HepG2 (cell line): ENCODE data around the gene C20orf144. TPM values are rescaled to one million over a fixed set of nuclear protein-coding genes. Genes with fewer than 3 reads are reported as not detected.

Experiments
- FOXJ3 ChIP-seq: sonication (generic); formaldehyde crosslinking; IDR thresholded peaks from 2 replicates; pipeline ENCODE4 v1.4.0; 2020; ENCODE audit warnings: missing genetic modification reagents, mild to moderate bottlenecking, borderline replicate concordance
- FOXK1 ChIP-seq: sonication (generic); formaldehyde crosslinking; IDR thresholded peaks from 2 replicates; pipeline ENCODE4 v1.4.0; 2020; ENCODE audit warnings: low read depth, missing genetic modification reagents, borderline replicate concordance
- GATA4 ChIP-seq: sonication (generic); IDR thresholded peaks from 2 replicates; pipeline ENCODE4 v1.6.1; 2016; ENCODE audit warnings: antibody characterized with exemption, low read depth, borderline replicate concordance
- HNF4G ChIP-seq, 2 experiments: sonication (generic) in 1 of 2; formaldehyde crosslinking in 1 of 2; IDR thresholded peaks; 2 replicates each; pipeline versions ENCODE4 v1.4.0 to v1.6.1; 2011 to 2020; ENCODE audit warnings: borderline replicate concordance in 2 of 2, low read depth in 2 of 2, mild to moderate bottlenecking in 2 of 2, low read length in 1 of 2, missing genetic modification reagents in 1 of 2, moderate library complexity in 1 of 2
- KAT2B ChIP-seq: fragments of 150-350 bp; IDR thresholded peaks from 2 replicates; pipeline ENCODE4 v1.6.1; 2014; ENCODE audit warnings: low read depth, low read length, borderline replicate concordance
- KAT7 ChIP-seq: IDR thresholded peaks from 2 replicates; pipeline ENCODE4 v1.6.1; 2018; ENCODE audit warnings: borderline replicate concordance, missing compliant biosample characterization
- KLF13 ChIP-seq: sonication (generic); formaldehyde crosslinking; IDR thresholded peaks from 2 replicates; pipeline ENCODE4 v1.4.0; 2020; ENCODE audit warnings: mild to moderate bottlenecking, missing genetic modification reagents
- LCORL ChIP-seq, 2 experiments: fragments of 450-650 bp in 1 of 2; sonication (generic) in 1 of 2; formaldehyde crosslinking in 1 of 2; IDR thresholded peaks; 2 replicates each; pipeline versions ENCODE4 v1.5.0 to v1.6.1; 2017 to 2020; ENCODE audit warnings: antibody characterized with exemption in 1 of 2, missing genetic modification reagents in 1 of 2
- PREB ChIP-seq: sonication (generic); formaldehyde crosslinking; IDR thresholded peaks from 2 replicates; pipeline ENCODE4 v1.4.0; 2020; ENCODE audit warnings: missing genetic modification reagents
- RBM39 ChIP-seq: fragments of 200-400 bp; formaldehyde crosslinking; IDR thresholded peaks from one replicate; pipeline ENCODE4 v1.6.1; 2018; ENCODE audit warnings: antibody characterized with exemption, mild to moderate bottlenecking, low read depth, low read length; ENCODE audit not compliant: poor library complexity, severe bottlenecking
- XBP1 ChIP-seq: sonication (generic); formaldehyde crosslinking; IDR thresholded peaks from 2 replicates; pipeline ENCODE4 v1.5.0; 2020; ENCODE audit warnings: missing genetic modification reagents
- ZKSCAN1 ChIP-seq: fragments of 150-350 bp; IDR thresholded peaks from 2 replicates; pipeline ENCODE4 v1.6.1; 2014; ENCODE audit warnings: low read length
- ZNF24 ChIP-seq: fragments of 450-650 bp; IDR thresholded peaks from 2 replicates; pipeline ENCODE4 v1.6.1; 2017; ENCODE audit warnings: antibody characterized with exemption, mild to moderate bottlenecking
- ZNF264 ChIP-seq: sonication (generic); formaldehyde crosslinking; IDR thresholded peaks from 2 replicates; pipeline ENCODE4 v1.4.0; 2020; ENCODE audit warnings: missing genetic modification reagents
- ZNF274 ChIP-seq: sonication (generic); formaldehyde crosslinking; IDR thresholded peaks from 2 replicates; pipeline ENCODE4 v1.5.1; 2020; ENCODE audit warnings: mild to moderate bottlenecking, missing genetic modification reagents
- ZNF383 ChIP-seq: sonication (generic); formaldehyde crosslinking; IDR thresholded peaks from 2 replicates; pipeline ENCODE4 v1.4.0; 2020; ENCODE audit warnings: missing genetic modification reagents, mild to moderate bottlenecking, borderline replicate concordance
- ZNF569 ChIP-seq: sonication (generic); formaldehyde crosslinking; IDR thresholded peaks from 2 replicates; pipeline ENCODE4 v1.5.0; 2020; ENCODE audit warnings: mild to moderate bottlenecking, missing genetic modification reagents, moderate library complexity, borderline replicate concordance
- ZNF605 ChIP-seq: sonication (generic); formaldehyde crosslinking; IDR thresholded peaks from 2 replicates; pipeline ENCODE4 v1.8.0; 2022; ENCODE audit warnings: mild to moderate bottlenecking, missing genetic modification reagents
- ZNF772 ChIP-seq: sonication (generic); formaldehyde crosslinking; IDR thresholded peaks from 2 replicates; pipeline ENCODE4 v1.5.0; 2020; ENCODE audit warnings: mild to moderate bottlenecking, missing genetic modification reagents
- ZNF773 ChIP-seq: sonication (generic); formaldehyde crosslinking; IDR thresholded peaks from 2 replicates; pipeline ENCODE4 v1.4.0; 2020; ENCODE audit warnings: missing genetic modification reagents, borderline replicate concordance
- ZNF780A ChIP-seq: sonication (generic); formaldehyde crosslinking; IDR thresholded peaks from 2 replicates; pipeline ENCODE4 v1.8.0; 2022; ENCODE audit warnings: mild to moderate bottlenecking, missing genetic modification reagents, moderate library complexity
- polyA plus RNA-seq, 8 experiments: library from polyadenylated mRNA; depleted of rRNA in 3 of 8; stranded (reverse) in 7 of 8; unstranded in 1 of 8; fragments of >200 nt; fragmentation: Illumina TruSeq in 4 of 8; extraction: Trizol in 4 of 8; gene quantifications; 2 replicates each; pipeline versions ENCODE4 v1.2.1 to v1.2.3, GENCODE V29; 2011 to 2016; ENCODE audit warnings: low read depth in 4 of 8, missing spikeins in 1 of 8, mixed read lengths in 1 of 8; ENCODE audit not compliant: insufficient read depth in 1 of 8
- total RNA-seq, 5 experiments: library from RNA; depleted of rRNA; stranded (reverse); fragments of >200 nt; fragmentation: Illumina TruSeq; extraction: Trizol; gene quantifications; 2 replicates each; pipeline ENCODE4 v1.2.3, GENCODE V29; 2016; ENCODE audit warnings: low read depth in 1 of 5
- TF ChIP-seq, protein P1 (sequence below): sonication (generic); formaldehyde crosslinking; IDR thresholded peaks from 2 replicates; pipeline ENCODE4 v1.4.0; 2020; ENCODE audit warnings: missing genetic modification reagents
- TF ChIP-seq, protein P2 (sequence below): IDR thresholded peaks from 2 replicates; pipeline ENCODE4 v1.4.0; 2020; ENCODE audit warnings: mild to moderate bottlenecking, missing genetic modification reagents

C20orf144 gene
- total and polyA plus RNA-seq, 2 of the 13 experiments (the other 11 are each of a cell fraction or from before 2014, with no cell fraction given) = 0.09 to 0.16 TPM

- TF ChIP-seq KAT7 (CRISPR knock-in tag) = peak; percentile 55; the same call in 1 of the 2 replicates
- no peak for TF ChIP-seq KAT2B
- TF ChIP-seq ZNF569 (CRISPR knock-in tag) = no peak; the same call in 1 of the 2 replicates
- peak; percentile 78 for TF ChIP-seq ZNF274 (CRISPR knock-in tag)
- no peak for TF ChIP-seq ZNF24
- no peak for TF ChIP-seq XBP1 (CRISPR knock-in tag)
- no peak for TF ChIP-seq LCORL (IDR thresholded peaks at IDR 0.05)
- TF ChIP-seq LCORL (CRISPR knock-in tag; IDR thresholded peaks at IDR 0.05) = no peak; the same call in none of the 2 replicates
- TF ChIP-seq ZNF264 (CRISPR knock-in tag) = peak; percentile 35; the same call in 1 of the 2 replicates
- TF ChIP-seq PREB = no peak
- TF ChIP-seq ZNF772 = peak; percentile 36; the same call in 1 of the 2 replicates
- TF ChIP-seq ZNF780A = 0 out of 2 replicates have a peak, but pooled peaks have one; percentile 57
- peak; percentile 63; the same call in 1 of the 2 replicates for TF ChIP-seq ZNF605 (CRISPR knock-in tag)
- TF ChIP-seq FOXK1 (CRISPR knock-in tag) = no peak
- peak; percentile 63; the same call in 1 of the 2 replicates for TF ChIP-seq HNF4G (IDR thresholded peaks at IDR 0.05; ENCODE audit: borderline replicate concordance, low read depth, low read length)
- TF ChIP-seq HNF4G (CRISPR knock-in tag; IDR thresholded peaks at IDR 0.05; ENCODE audit: borderline replicate concordance, low read depth) = no peak
- no peak for TF ChIP-seq FOXJ3
- TF ChIP-seq, protein P1, sequence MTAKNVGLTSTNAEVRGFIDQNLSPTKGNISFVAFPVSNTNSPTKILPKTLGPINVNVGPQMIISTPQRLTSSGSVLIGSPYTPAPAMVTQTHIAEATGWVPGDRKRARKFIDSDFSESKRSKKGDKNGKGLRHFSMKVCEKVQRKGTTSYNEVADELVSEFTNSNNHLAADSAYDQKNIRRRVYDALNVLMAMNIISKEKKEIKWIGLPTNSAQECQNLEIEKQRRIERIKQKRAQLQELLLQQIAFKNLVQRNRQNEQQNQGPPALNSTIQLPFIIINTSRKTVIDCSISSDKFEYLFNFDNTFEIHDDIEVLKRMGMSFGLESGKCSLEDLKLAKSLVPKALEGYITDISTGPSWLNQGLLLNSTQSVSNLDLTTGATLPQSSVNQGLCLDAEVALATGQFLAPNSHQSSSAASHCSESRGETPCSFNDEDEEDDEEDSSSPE (CRISPR knock-in tag) = peak; percentile 78
- TF ChIP-seq, protein P2, sequence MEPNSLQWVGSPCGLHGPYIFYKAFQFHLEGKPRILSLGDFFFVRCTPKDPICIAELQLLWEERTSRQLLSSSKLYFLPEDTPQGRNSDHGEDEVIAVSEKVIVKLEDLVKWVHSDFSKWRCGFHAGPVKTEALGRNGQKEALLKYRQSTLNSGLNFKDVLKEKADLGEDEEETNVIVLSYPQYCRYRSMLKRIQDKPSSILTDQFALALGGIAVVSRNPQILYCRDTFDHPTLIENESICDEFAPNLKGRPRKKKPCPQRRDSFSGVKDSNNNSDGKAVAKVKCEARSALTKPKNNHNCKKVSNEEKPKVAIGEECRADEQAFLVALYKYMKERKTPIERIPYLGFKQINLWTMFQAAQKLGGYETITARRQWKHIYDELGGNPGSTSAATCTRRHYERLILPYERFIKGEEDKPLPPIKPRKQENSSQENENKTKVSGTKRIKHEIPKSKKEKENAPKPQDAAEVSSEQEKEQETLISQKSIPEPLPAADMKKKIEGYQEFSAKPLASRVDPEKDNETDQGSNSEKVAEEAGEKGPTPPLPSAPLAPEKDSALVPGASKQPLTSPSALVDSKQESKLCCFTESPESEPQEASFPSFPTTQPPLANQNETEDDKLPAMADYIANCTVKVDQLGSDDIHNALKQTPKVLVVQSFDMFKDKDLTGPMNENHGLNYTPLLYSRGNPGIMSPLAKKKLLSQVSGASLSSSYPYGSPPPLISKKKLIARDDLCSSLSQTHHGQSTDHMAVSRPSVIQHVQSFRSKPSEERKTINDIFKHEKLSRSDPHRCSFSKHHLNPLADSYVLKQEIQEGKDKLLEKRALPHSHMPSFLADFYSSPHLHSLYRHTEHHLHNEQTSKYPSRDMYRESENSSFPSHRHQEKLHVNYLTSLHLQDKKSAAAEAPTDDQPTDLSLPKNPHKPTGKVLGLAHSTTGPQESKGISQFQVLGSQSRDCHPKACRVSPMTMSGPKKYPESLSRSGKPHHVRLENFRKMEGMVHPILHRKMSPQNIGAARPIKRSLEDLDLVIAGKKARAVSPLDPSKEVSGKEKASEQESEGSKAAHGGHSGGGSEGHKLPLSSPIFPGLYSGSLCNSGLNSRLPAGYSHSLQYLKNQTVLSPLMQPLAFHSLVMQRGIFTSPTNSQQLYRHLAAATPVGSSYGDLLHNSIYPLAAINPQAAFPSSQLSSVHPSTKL = peak; percentile 58
- peak; percentile 89; the same call in 1 of the 2 replicates for TF ChIP-seq ZNF383 (CRISPR knock-in tag)
- peak; percentile 62 for TF ChIP-seq RBM39
- no peak; the same call in 1 of the 2 replicates for TF ChIP-seq KLF13 (CRISPR knock-in tag)
- TF ChIP-seq ZKSCAN1 = no peak
- peak; percentile 69; the same call in 1 of the 2 replicates for TF ChIP-seq ZNF773 (CRISPR knock-in tag)
- TF ChIP-seq GATA4 = no peak
Observed at GRCh38 chr20:33674294-33675135, 12.4 kb downstream of the C20orf144 start, which contains the start of gene NECAB3 (continued).
